ENCODE data around the gene MED12. TPM values are rescaled to one million over a fixed set of nuclear protein-coding genes. Genes with fewer than 3 reads are reported as not detected.
A peak's percentile ranks its signal among the peaks of the same experiment; 100 is the strongest.

Gene MED12
- total RNA-seq, 2 donors from 2014 or later = 14.8 to 25.5 TPM

- Histone ChIP-seq H3K9me3 (no peaks in the 10 kb centered on the region), H3K4me1 (no peaks in the 10 kb centered on the region), H3K27me3 (no peaks in the 10 kb centered on the region), H3K36me3 (no peaks in the 10 kb centered on the region), H3K4me3 (no peak overlapping the region), H3K27ac (no peak overlapping the region)
- DNase-seq (ENCODE audit: low spot score) = no peak
- no peak for TF ChIP-seq CTCF (IDR thresholded peaks at IDR 0.05)
These were observed 32.5 kb upstream of the MED12 start for GRCh38 chrX:71085900-71086299.

DNA sequence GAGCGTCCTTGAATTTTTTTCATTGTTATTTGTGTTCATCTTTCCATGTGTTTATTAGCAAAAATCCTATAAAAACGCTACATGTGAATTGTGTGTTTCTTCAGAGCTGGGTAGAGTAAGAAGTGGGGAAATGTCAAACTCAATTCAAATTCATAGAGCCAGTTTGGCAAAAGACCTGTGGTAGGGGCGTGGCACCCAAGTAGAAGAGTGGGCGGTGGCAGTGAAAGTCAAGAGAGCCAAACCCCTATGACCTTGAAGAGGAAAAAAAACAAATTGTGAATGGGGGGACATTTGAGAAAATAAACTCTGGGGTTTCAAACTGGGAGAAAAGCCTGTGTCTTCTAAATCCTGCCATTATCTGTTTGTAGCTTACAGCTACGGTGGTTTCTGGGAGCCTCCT, 27.1 kb upstream of the MED12 start:
- Histone ChIP-seq H3K36me3 (no peaks in the 10 kb centered on the region), H3K27me3 (no peaks in the 10 kb centered on the region), H3K4me3 (no peak overlapping the region), H3K27ac (no peak overlapping the region), H3K4me1 (no peaks in the 10 kb centered on the region), H3K9me3 (no peaks in the 10 kb centered on the region)
- no peak for DNase-seq (ENCODE audit: low spot score)
- no peak for TF ChIP-seq CTCF (IDR thresholded peaks at IDR 0.05)

- Histone ChIP-seq H3K4me1 (peaks cover 0 to 13% of the 10 kb centered on the region in 2 donors), H3K36me3 (no peaks in the 10 kb centered on the region), H3K27ac (no peak overlapping the region), H3K27me3 (no peaks in the 10 kb centered on the region), H3K4me3 (peak overlapping the region; percentile 45 to 54), H3K9me3 (no peaks in the 10 kb centered on the region)
- no peak for TF ChIP-seq CTCF (IDR thresholded peaks at IDR 0.05)
- no peak for DNase-seq (ENCODE audit: low spot score)
These were observed 23.4 kb upstream of the MED12 start for GRCh38 chrX:71095033-71095432.

DNA sequence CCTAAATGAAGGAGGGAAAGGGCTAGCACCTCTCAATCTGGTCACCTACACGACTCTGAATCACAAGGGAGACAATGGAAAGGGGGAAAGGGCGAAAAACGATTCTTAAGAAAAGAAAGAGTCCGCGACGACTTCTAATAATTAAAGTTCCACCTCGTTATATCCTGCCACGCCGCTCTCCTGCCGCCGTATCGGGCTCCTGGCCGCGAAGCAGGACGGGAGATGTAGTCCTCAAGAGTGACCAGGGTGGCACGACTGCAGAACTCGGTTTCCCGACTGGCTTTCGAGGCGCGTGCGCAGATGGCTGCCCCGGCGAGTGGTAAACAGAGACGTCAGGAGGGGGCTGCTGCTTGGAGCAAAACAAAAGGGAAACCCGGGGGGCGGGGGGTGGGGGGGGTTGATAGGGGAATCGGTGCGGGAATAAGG, 22.8 kb upstream of the MED12 start, which contains the start of gene FOXO4:
FOXO4 (plus strand) TSS at position 297 of the 426 bp plus-strand sequence. CDS start 678 bp downstream, outside the sequence.
- no peak for TF ChIP-seq CTCF (IDR thresholded peaks at IDR 0.05)
- Histone ChIP-seq H3K27ac (peak within 1 kb of the TSS; percentile 67 to 73), H3K36me3 (no peaks in the 10 kb centered on the region), H3K9me3 (no peaks in the 10 kb centered on the region), H3K4me3 (peak within 1 kb of the TSS; percentile 45 to 54), H3K27me3 (no peaks in the 10 kb centered on the region), H3K4me1 (peaks cover 0 to 13% of the 10 kb centered on the region in 2 donors)
- peak; percentile 92 for DNase-seq (ENCODE audit: low spot score)

DNA sequence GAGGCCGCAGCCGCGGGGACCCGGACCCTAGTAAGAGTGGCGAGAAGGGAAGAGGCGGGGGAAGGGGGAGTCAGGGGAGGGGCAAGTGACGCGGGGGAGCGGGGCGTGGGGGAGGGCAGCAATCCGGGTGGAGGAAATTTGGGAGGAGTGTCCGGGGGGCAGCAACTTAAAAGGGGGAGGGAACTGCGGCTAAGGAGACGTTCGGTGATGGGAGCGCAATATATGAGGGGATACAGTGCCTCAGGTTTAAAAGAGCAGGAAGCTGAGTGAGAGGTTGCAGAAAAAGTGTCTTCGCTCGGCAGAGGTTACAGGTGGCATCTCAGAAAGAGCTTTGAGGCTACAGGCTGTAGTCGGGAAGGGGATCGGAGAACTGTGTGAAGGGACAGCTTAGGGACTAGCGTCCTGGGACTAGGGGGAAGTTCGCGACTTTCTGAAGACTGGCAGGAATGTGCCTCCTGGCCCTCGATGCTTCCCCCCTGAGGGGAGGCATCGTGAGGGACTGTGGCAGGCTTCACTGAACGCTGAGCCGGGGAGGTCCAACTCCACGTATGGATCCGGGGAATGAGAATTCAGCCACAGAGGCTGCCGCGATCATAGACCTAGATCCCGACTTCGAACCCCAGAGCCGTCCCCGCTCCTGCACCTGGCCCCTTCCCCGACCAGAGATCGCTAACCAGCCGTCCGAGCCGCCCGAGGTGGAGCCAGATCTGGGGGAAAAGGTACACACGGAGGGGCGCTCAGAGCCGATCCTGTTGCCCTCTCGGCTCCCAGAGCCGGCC, 22.2 kb upstream of the MED12 start:
- no peak for TF ChIP-seq CTCF (IDR thresholded peaks at IDR 0.05)
- H3K27me3 ChIP-seq = no peaks in the 10 kb centered on the region
- peak overlapping the region; percentile 67 to 73 for H3K27ac ChIP-seq
- peaks cover 0 to 13% of the 10 kb centered on the region in 2 donors for H3K4me1 ChIP-seq
- H3K9me3 ChIP-seq = no peaks in the 10 kb centered on the region
- H3K36me3 ChIP-seq = no peaks in the 10 kb centered on the region
- peak; percentile 62 for DNase-seq (ENCODE audit: low spot score)
- H3K4me3 ChIP-seq = peak overlapping the region; percentile 45 to 54

- TF ChIP-seq CTCF (IDR thresholded peaks at IDR 0.05) = no peak
- peak overlapping the region; percentile 45 to 54 for H3K4me3 ChIP-seq
- H3K27me3 ChIP-seq = no peaks in the 10 kb centered on the region
- H3K36me3 ChIP-seq = no peaks in the 10 kb centered on the region
- H3K9me3 ChIP-seq = no peaks in the 10 kb centered on the region
- DNase-seq (ENCODE audit: low spot score) = no peak
- peak overlapping the region in 1 of 2 donors; percentile 73 for H3K27ac ChIP-seq
- peaks cover 0 to 13% of the 10 kb centered on the region in 2 donors for H3K4me1 ChIP-seq
These were observed 21.7 kb upstream of the MED12 start for GRCh38 chrX:71096760-71097032.
